ENCODE results near the gene TBC1D10A. TPM values are rescaled to one million over a fixed set of nuclear protein-coding genes. Genes with fewer than 3 reads are reported as not detected.

The TBC1D10A gene
- total RNA-seq, 1 experiment from 2014 or later: 8.4 TPM

DNA sequence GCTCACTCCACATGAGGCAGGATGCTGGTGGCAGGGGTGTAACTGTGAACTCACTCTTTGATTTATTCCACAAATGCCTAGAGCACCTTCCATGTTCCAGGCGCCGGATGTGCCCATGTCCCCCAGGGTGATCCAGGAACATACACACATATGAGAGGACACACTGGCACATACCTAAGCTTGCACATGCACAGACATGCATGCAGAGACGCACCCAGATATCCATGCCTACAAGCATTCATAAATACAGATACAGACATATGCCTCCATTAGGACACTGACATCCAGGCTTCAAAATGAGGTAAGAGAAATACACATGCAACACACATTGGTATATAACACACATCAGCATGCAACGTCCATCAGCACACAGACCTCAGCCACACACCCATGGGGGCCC lies 64.6 kb downstream of the TBC1D10A start:
- Histone ChIP-seq H4K20me1 (ENCODE audit: control insufficient read depth, insufficient read depth, insufficient read length) (no peaks in the 10 kb centered on the region), H3T11ph (ENCODE audit: low read length) (no peak overlapping the region), H3K4ac (ENCODE audit: low read depth, low read length) (no peak overlapping the region), H2BK20ac (ENCODE audit: low read depth, low read length, poor library complexity, severe bottlenecking) (no peak overlapping the region), H2BK120ac (ENCODE audit: low read depth, low read length, poor library complexity, severe bottlenecking) (no peak overlapping the region), H3K23me2 (ENCODE audit: insufficient read length, low read depth, low read length, poor library complexity, severe bottlenecking) (no peaks in the 10 kb centered on the region), H3K79me2 (ENCODE audit: insufficient read depth, low read length) (no peaks in the 10 kb centered on the region), H2BK5ac (ENCODE audit: insufficient read length, low read length) (no peak overlapping the region), H3K4me1 (ENCODE audit: insufficient read depth, low read length) (no peaks in the 10 kb centered on the region), H3K18ac (ENCODE audit: insufficient read length, low read depth, low read length) (no peak overlapping the region), H3K23ac (ENCODE audit: insufficient read length, low read depth, low read length) (no peak overlapping the region), H4K8ac (replicated peaks; ENCODE audit: insufficient read length, low read depth, low read length) (no peak overlapping the region), H2BK15ac (ENCODE audit: low read depth, low read length) (no peak overlapping the region), H4K5ac (ENCODE audit: insufficient read length, low read depth, low read length) (no peak overlapping the region), H4K91ac (ENCODE audit: insufficient read length, low read depth, low read length) (no peak overlapping the region), H3K14ac (ENCODE audit: insufficient read depth, low read length) (no peak overlapping the region), H3K9me3 (ENCODE audit: control insufficient read depth, low read depth, low read length) (no peaks in the 10 kb centered on the region), H3K79me1 (ENCODE audit: insufficient read depth, low read depth, low read length, poor library complexity, severe bottlenecking) (no peaks in the 10 kb centered on the region), H2BK12ac (ENCODE audit: insufficient read length, low read depth, low read length) (no peak overlapping the region), H3K9ac (ENCODE audit: extremely low read depth, insufficient read length, low read length) (no peak overlapping the region), H2AFZ (ENCODE audit: low read length) (no peak overlapping the region), H3K27ac (ENCODE audit: insufficient read length, low read depth, low read length) (no peak overlapping the region), H3K27me3 (ENCODE audit: insufficient read depth, low read length) (no peaks in the 10 kb centered on the region; the same call in 1 of the 2 replicates), H3K4me2 (ENCODE audit: insufficient read depth, insufficient read length, low read length) (no peak overlapping the region), H3K56ac (ENCODE audit: insufficient read length, low read depth, low read length) (no peak overlapping the region), H2AK5ac (ENCODE audit: insufficient read length, low read length) (no peak overlapping the region)
- Mint-ChIP-seq H3K27me3 (ENCODE audit: low read depth) (peaks cover 16% of the 10 kb centered on the region), H3K9me3 (no peaks in the 10 kb centered on the region; a peak in 1 of 5 replicates), H3K27ac (no peak overlapping the region), H3K36me3 (ENCODE audit: insufficient read depth in 1 of 3, low read depth in 3 of 3) (no peaks in the 10 kb centered on the region), H3K4me1 (peaks cover 11 to 25% of the 10 kb centered on the region in 2 experiments), H3K4me3 (no peak overlapping the region)
- TF ChIP-seq CTCF (conservative IDR thresholded peaks at IDR 0.05): no peak
- DNase-seq: no peak
- no CpG with 5 or more reads among the region's 4 CpGs for WGBS (ENCODE audit: extremely low coverage, insufficient read length, low lambda C conversion rate)

Measured in H9 (cell line).